NCI-H526 treated with DMSO at 0.1 percent for 48 hours (cell line): ENCODE data around the gene CAMLG.

Source experiments
- DNase-seq: peaks from one replicate; lab custom pipeline; 2025; lab: John Stamatoyannopoulos, UW

The CAMLG gene

DNA sequence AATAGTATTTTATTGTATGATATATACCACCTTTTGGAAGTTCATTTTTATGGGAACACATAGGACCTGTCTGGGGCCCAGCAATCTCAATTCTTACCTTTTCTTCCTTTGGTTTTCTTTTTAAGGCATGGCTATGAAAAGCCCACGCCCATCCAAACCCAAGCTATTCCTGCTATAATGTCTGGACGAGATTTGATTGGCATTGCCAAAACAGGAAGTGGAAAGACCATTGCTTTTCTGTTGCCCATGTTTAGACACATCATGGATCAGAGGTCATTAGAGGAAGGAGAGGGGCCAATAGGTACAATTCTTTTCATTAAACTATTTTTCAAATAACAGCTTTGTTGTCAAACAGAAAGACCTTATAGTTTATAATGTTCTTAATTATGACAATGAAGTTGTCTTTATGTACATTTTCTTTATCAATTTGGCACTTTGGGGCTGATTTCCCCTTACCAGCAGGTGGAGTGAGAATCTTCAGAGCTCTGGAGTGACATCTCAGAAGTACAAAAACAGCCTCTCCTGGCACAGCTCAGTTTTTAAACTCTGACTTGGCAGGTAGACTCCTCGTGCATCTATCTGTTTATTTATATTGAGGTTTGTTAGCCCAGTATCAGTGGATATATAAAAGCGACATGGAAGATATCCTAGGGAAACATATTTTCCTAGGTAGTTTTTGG, 46.0 kb downstream of the CAMLG start:
- DNase-seq: no peak

DNA sequence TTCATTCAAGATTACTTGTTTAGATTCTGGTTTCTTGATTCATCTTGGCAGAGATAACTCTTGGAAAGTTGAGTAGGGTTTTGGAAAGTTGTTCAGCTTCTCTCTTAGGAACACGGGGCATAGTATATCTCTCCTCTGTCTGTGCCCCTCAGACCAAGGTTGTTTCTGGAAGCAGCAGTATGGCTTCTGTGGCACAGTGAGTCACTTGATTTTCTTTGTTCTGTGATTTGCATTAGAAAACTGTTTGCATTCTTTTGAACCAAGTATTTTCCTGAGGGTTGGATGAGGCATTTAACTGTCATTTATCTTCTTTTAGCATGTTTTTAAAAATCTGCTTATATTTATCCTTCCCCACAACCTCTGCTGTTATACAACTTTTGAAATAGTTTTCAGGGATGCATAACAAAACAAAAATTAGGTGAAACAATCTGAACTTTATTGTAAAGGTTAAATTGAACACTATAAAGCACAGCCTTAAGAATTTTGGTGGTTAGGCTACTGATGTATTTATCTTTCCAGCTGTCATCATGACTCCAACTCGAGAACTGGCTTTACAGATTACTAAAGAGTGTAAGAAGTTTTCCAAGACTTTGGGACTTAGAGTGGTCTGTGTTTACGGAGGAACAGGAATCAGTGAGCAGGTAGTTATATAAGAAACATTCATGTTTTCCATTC, 46.7 kb downstream of the CAMLG start:
- DNase-seq: no peak

- no peak for DNase-seq
These were observed 49.3 kb downstream of the CAMLG start for GRCh38 chr5:134787692-134788091.

DNA sequence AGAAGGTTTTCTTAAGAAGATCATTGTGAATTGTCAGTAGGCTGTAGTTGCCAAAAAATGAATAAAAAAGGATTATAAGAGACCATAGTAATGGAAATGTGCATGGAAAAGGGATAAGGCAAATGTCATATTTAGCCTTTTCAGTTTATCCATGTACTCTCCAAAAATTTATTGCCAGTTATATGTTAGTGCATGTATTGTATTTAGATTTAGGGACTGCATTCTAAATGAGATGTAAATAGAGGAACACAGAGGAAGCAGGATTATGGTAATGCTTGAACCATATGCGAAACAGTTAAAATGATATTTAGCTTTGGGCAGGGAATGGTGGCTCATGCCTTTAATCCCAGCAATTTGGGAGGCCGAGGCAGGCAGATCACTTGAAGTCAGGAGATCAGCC, 53.2 kb downstream of the CAMLG start:
- no peak for DNase-seq

GRCh38 chr5:134792286-134792685, 53.9 kb downstream of the CAMLG start:
- no peak for DNase-seq

- no peak for DNase-seq
These were observed 54.8 kb downstream of the CAMLG start for GRCh38 chr5:134793111-134793510.

- DNase-seq: no peak
These were observed 55.7 kb downstream of the CAMLG start for GRCh38 chr5:134794082-134794481.

- DNase-seq: no peak
These were observed 56.5 kb downstream of the CAMLG start for GRCh38 chr5:134794819-134795218.

DNA sequence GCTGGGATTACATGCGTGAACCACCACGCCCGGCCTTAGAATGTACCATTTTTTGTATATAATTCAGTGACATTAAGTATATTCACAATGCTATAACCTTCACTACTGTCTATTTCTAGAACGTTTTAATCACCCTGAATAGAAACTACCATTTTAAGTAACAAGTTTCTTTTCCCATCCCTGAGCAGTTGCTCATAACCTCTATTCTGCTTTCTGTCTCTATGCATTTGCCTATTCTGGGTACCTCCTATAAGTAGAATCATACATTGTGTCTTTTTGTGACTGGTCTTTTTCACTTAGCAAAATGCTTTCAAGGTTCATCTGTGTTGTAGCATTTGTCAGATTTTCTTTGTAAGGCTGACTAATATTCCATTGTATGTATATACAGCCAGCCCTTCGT, 60.1 kb downstream of the CAMLG start:
- DNase-seq: no peak
